HG03097 (cell line): ENCODE measurements around the gene IER5L.
"Not testable (repeated sequence)": the region's sequence is repeated elsewhere in the genome, so short reads cannot be mapped to it uniquely, and the experiment has no call there.

ENCODE experiments used
- ATAC-seq: cut with Tn5 transposase; IDR thresholded peaks from one replicate; pipeline ENCODE4 v1.9.1; 2021; ENCODE audit not compliant: unreplicated experiment, low FRiP score

Gene IER5L

GRCh38 chr9:129164246-129164930 lies 13.7 kb downstream of the IER5L start:
- no peak for ATAC-seq

DNA sequence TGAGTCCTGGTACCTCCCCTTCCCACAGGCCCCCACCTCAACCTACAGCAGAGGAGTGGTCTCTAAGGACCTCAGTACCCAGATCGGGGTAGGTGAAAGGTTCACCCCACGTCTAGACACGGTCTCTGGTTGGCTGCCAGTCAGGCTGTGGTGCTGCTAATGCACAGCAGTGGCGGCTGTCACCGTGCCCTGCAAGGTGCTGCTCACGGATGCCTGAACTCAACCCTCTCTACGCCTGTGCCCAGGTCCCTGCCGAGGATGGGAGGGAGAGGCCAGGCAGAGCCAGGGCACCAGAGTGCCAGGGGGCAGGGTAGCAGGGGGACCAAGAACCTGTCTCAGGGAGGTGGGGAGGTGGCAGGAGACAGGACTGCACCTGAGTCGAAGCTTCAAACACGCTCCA lies 14.3 kb downstream of the IER5L start:
- no peak for ATAC-seq

DNA sequence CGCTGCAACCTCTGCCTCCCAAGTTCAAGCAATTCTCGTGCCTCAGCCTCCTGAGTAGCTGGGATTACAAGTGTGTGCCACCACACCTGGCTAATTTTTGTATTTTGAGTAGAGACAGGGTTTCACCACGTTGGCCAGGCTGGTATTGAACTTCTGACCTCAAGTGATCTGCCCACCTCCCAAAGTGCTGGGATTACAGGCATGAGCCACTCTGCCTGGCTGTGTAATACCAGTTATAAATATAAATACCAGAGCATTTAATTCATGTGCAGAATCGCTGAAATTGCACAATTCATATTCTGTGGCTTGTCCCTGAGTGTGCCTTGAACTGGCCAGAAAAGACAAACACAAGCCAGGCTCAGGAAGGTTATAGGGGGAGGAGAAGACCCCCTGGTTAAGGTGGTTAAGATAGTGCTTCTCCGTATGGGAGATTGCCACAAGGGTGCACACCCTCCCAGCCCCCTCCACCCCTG lies 14.8 kb downstream of the IER5L start:
- not testable (repeated sequence) for ATAC-seq

DNA sequence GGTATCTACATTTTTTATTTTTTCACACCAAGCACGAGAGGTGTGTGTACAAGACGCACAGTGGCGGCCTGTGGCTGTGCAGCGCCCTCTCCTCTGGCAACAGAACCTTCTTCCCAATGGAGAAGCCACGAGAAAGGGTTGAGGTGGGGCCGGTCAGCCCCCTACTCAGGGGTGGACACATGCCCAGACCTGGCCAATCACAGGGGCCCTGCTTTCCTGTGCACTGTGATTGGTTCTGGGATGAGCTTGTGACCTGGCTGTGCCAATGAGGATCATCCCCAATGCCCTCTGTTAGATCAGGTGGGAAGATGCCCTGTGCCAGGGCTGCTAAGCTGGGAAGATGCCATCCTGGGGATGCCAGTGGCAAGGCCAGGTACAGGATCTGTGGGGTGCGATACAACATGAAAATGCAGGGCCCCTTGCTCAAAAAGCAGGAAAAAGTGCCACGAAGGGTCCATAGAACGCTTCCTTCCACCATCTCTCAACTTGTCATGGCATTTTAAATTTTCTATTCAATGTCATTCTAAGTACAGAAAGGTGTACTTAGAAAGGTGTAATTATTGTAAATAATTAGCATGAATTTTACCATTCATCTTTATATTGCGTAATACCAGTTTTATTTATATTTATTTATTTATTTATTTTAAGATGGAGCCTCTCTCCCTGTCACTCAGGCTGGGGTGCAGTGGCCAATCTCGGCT lies 15.4 kb downstream of the IER5L start:
- no peak for ATAC-seq

DNA sequence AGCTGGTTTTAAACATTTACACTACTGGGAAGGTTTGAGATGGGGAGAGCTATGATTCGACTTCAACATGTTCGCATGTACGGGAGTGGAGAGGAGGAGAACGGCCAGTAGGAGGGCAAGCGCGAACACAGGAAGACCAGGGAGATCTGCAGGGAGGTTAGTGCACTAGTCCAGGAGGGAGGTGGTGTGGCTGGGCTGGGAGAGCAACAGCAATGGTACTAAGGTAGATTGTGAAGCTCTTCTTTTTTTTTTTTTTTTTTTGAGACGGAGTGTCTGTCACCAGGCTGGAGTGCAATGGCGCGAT lies 16.6 kb downstream of the IER5L start:
- no peak for ATAC-seq

DNA sequence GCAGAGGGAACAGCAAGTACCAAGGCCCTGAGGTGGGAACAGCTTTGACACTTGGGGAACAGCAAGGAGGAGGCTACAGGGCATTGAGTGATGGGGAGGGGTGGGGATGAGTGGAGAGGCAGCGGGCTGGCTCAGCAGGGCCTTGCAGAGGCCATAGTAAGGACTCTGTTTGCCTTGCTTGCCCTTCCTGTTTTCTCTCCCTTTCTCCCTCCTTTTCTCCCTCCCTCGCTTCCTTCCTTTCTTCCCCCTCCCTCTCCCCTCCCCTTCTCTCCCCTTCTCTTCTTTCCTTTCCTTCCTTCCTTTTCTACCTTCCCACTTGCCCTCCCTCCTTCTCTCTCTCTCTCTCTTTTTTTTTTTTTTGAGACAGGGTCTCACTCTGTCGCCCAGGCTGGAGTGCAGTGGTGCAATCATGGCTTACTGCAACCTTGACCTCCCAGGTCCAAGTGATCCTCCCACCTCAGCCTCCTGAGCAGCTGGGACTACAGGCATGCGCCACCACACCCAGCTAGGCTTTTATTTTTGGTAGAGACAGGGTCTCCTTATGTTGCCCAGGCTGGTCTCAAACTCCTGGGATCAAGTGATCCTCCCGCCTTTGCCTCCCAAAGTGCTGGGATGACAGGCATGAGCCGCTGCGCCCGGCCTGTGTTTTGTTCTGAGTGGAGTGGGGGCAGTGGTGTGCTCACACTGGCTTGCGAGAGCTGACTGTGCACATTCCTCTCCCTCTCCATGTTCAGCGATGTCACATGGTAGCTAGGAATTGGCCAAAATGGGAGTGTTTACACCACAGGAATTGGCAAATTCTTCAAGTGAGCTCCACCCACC lies 17.1 kb downstream of the IER5L start:
- ATAC-seq: no peak

DNA sequence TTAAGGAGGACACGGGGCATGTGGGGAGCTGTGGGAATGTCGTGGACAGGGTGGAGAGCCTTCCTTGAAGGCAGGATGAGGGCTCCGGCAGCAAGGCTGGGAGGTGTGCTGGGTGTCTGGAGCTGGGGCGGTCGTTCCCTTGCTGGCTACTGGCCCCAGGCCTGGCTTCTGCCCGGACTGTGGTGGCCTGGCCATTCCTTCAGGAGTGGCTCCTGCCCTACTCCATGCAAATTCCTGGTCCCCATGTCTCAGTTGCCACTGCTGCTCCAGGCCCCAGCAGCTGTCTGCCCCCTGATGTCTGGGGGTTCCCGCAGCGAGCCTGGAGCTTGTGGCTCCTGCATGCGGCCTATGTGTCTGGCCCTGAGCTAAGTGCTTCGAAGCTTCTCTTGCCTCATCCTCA lies 21.9 kb downstream of the IER5L start:
- ATAC-seq: no peak

DNA sequence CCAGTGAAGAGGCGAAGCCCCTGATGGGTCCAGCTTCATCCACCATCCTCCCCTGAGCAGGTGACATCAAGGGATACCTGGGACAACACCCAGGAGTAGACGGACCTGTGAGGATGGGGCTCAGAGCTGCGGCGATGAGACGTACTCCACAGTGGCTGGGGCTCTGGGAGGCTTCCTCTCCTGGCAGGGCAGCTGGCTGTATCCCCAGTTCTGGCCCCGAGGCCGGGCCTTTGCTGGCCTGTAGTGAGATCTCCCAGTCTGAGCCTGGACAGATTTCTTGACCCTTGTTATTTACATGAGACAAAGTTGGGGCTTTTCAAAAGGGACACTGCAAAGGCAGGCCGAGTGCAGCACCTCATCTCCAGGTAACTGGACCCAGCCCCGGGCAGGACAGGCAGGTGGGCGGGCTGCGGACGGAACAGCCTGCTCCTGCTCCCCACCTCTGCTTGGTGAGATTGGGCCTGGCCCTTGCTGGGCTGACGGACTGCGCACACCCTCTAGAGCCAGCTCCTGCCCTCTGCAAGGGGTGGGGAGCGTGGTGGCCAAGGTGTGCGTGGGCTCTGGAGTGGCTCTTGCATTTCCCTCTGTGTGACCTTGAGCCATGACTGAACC lies 23.1 kb downstream of the IER5L start:
- ATAC-seq: no peak

DNA sequence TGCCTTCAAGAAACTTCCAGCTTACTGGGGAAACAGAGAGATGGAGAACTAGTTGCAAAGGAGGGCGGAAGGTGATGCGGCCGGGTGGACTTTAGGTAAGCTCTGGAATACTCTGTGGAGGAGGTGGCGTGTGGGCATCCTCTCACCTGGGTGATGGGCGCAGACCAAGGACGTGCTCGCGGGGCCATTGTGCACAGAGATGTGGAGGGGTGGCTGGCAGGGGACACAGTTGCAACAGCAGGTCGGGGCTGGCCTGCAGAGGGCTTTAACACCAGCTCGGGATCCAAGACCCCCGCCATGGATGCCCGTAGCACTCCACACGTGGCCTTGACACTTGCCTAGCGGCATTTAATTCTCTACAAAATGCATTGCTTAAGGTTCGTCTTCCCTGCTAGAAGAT lies 26.6 kb downstream of the IER5L start:
- no peak for ATAC-seq

- ATAC-seq: no peak
These were observed 27.3 kb downstream of the IER5L start for GRCh38 chr9:129150672-129151211.

- ATAC-seq: no peak
These were observed 27.9 kb downstream of the IER5L start for GRCh38 chr9:129150122-129150521.

DNA sequence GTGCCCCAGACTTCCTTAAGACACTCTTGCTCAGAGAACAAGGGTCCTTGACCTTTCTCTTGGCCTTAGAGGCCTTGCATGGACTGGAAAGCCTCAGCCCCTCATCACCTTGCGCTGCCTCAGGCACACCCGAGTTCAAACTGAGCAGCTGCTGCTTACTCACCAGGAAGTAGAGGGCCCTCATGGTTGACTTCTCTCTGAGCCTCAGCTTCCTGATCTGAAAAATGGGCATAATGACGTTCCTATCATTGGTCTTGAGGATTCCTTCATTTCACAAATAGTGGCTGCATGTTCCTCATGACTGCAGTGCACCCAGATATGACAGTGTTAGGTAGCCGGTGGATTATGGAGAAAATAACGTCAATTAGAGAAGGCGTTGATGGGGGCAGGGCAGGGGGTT lies 28.6 kb downstream of the IER5L start:
- ATAC-seq: no peak

- ATAC-seq: no peak
These were observed 29.4 kb downstream of the IER5L start for GRCh38 chr9:129148463-129149204.

GRCh38 chr9:129146441-129146941 lies 31.6 kb downstream of the IER5L start:
- ATAC-seq: no peak

- ATAC-seq: no peak
These were observed 32.2 kb downstream of the IER5L start for GRCh38 chr9:129145841-129146292.

GRCh38 chr9:129145316-129145715 lies 32.7 kb downstream of the IER5L start:
- no peak for ATAC-seq

- no peak for ATAC-seq
These were observed 34.8 kb downstream of the IER5L start for GRCh38 chr9:129143031-129143927.

DNA sequence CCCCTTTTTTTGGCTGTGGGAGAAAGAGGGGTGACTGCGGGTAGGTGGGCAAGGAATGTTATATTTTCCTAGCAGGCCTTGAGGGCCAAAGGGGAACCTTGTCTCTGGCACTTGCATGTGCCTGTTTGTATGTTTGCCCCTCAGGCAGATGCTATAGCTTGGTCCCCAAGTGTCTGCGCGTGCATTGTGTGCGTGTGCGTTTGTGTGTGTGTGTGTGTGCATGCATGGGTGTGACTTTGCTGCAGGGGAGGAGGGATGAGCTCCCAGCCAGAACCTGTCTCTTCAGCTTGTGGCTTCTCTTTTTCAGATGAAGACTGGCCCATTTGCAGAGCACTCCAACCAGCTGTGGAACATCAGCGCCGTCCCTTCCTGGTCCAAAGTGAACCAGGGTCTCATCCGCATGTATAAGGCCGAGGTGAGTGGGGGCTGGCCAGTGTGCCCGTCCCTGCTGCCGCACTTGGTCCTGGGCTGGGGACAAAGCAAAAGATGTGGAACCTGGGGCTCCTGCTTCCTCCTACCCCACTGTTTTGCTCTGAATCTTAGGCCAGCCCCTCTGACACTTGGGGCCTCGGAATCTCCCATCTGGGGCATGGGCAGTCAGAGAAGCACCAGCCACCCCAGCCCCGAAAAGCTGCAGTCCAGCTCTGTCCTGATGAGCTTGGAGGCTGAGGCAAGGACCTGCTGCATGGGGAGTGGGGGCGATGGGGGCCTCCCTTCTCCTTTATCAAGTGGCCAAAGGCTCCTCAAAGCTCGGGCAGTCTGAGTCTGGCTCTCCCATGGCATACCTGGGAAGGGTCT lies 35.7 kb downstream of the IER5L start:
- ATAC-seq: no peak
